Gastrocnemius medialis (tissue), 4 donors: ENCODE results near the gene GRIN2C.

ENCODE experiments used
- POLR2A ChIP-seq, 2 donors: fragments of 450-650 bp; IDR thresholded peaks; one replicate each; pipeline ENCODE4 v1.6.1; 2017; ENCODE audit warnings: antibody characterized with exemption in 2 of 2, mild to moderate bottlenecking in 2 of 2, moderate library complexity in 2 of 2
- TF ChIP-seq, protein P1 (sequence below), 5 experiments: fragments of 450-650 bp in 3 of 5; fragments of 200-600 bp in 2 of 5; sonication (generic) in 2 of 5; IDR thresholded peaks in 4 of 5; conservative IDR thresholded peaks in 1 of 5; 1 replicate in 4 of 5; 2 replicates in 1 of 5; pipeline ENCODE4 v1.5.1; 2016 to 2019; ENCODE audit warnings: antibody characterized with exemption in 5 of 5, mild to moderate bottlenecking in 3 of 5, moderate library complexity in 3 of 5

DNA sequence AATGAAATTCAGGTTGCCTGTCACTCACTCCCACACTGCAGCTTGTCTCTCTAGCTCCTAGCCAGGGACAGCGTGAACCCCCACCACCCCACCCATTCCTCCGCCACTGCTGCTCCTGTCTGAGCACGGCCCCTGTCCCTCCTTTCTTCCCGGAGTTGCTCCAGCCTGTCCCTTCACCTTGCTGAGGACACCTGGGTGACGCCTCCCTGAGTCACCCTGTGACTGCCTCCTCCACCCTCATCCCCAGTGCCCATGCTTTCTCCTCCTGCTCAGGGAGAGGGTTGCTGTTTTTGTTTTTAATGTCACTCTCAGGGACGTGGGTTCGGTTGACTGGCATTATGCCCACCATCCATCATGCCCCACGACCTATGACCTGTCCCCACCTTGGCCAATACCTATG lies 57.8 kb downstream of the GRIN2C start:
- TF ChIP-seq, protein P1, sequence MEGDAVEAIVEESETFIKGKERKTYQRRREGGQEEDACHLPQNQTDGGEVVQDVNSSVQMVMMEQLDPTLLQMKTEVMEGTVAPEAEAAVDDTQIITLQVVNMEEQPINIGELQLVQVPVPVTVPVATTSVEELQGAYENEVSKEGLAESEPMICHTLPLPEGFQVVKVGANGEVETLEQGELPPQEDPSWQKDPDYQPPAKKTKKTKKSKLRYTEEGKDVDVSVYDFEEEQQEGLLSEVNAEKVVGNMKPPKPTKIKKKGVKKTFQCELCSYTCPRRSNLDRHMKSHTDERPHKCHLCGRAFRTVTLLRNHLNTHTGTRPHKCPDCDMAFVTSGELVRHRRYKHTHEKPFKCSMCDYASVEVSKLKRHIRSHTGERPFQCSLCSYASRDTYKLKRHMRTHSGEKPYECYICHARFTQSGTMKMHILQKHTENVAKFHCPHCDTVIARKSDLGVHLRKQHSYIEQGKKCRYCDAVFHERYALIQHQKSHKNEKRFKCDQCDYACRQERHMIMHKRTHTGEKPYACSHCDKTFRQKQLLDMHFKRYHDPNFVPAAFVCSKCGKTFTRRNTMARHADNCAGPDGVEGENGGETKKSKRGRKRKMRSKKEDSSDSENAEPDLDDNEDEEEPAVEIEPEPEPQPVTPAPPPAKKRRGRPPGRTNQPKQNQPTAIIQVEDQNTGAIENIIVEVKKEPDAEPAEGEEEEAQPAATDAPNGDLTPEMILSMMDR (IDR thresholded peaks at IDR 0.05 in 4 of 5, conservative IDR thresholded peaks at IDR 0.05 in 1 of 5): no peak
- TF ChIP-seq POLR2A (IDR thresholded peaks at IDR 0.05): no peak
